DOHH2 (cell line): Measurements from ENCODE around the gene LCT.

Experiments
- H3F3A ChIP-seq: fragments of 200-600 bp; sonication (generic), shearing (Covaris generic); 2 replicates; pipeline ENCODE4 v1.6.0; 2016; ENCODE audit warnings: antibody characterized with exemption, mild to moderate bottlenecking; ENCODE audit not compliant: control insufficient read depth, insufficient read depth
- H3K27ac ChIP-seq: fragments of 200-600 bp; sonication (generic); 2 replicates; pipeline ENCODE4 v1.5.1; 2014; ENCODE audit warnings: low read depth, mild to moderate bottlenecking, low read length, moderate library complexity
- H3K27me3 ChIP-seq: fragments of 200-600 bp; sonication (generic); 2 replicates; pipeline ENCODE4 v1.6.1; 2014; ENCODE audit warnings: mild to moderate bottlenecking, low read length, mixed read lengths; ENCODE audit not compliant: control insufficient read depth
- H3K36me3 ChIP-seq: fragments of 200-600 bp; sonication (generic); 2 replicates; pipeline ENCODE4 v1.6.1; 2014; ENCODE audit warnings: mild to moderate bottlenecking, low read length, moderate library complexity, mixed read lengths; ENCODE audit not compliant: control insufficient read depth
- H3K4me1 ChIP-seq: fragments of 200-600 bp; sonication (generic); 2 replicates; pipeline ENCODE4 v1.6.1; 2014; ENCODE audit warnings: mild to moderate bottlenecking, low read length, mixed read lengths; ENCODE audit not compliant: control insufficient read depth
- H3K4me2 ChIP-seq: fragments of 200-600 bp; sonication (generic); 2 replicates; pipeline ENCODE4 v1.6.0; 2014; ENCODE audit warnings: mild to moderate bottlenecking, low read length, moderate library complexity
- H3K4me3 ChIP-seq: fragments of 200-600 bp; sonication (generic); 2 replicates; pipeline ENCODE4 v1.5.1; 2014; ENCODE audit warnings: mild to moderate bottlenecking, low read length, mixed read lengths
- H3K79me2 ChIP-seq: fragments of 200-600 bp; sonication (generic); 2 replicates; pipeline ENCODE4 v1.6.1; 2014; ENCODE audit warnings: mild to moderate bottlenecking, low read length, mixed read lengths; ENCODE audit not compliant: control insufficient read depth
- H3K9me2 ChIP-seq: fragments of 200-600 bp; sonication (generic); replicated peaks from 2 replicates; pipeline ENCODE4 v1.6.1; 2014; ENCODE audit warnings: mild to moderate bottlenecking, low read length, mixed read lengths; ENCODE audit not compliant: control insufficient read depth
- H3K9me3 ChIP-seq: fragments of 200-600 bp; sonication (generic); 2 replicates; pipeline ENCODE4 v1.6.1; 2014; ENCODE audit warnings: antibody characterized with exemption, low read length, mixed read lengths; ENCODE audit not compliant: control insufficient read depth, insufficient read depth
- H4K20me1 ChIP-seq: fragments of 200-600 bp; sonication (generic); 2 replicates; pipeline ENCODE4 v1.6.0; 2014; ENCODE audit warnings: low read depth, mild to moderate bottlenecking, antibody characterized with exemption, low read length, moderate library complexity; ENCODE audit not compliant: control insufficient read depth, insufficient read depth
- EZH2phosphoT487 ChIP-seq: fragments of 200-600 bp; sonication (generic); IDR thresholded peaks from 2 replicates; pipeline ENCODE4 v1.6.1; 2017; ENCODE audit warnings: borderline replicate concordance, mild to moderate bottlenecking, antibody characterized with exemption, low read length, moderate library complexity, mixed read lengths
- TF ChIP-seq, protein P1 (sequence below): fragments of 200-600 bp; sonication (generic); IDR thresholded peaks from one replicate; pipeline ENCODE4 v1.5.1; 2014; ENCODE audit warnings: antibody characterized with exemption, mild to moderate bottlenecking, low read depth, low read length; ENCODE audit not compliant: poor library complexity, severe bottlenecking

LCT gene

GRCh38 chr2:135876066-135876711 is 39.2 kb upstream of the LCT start, which contains the start of gene MCM6:
Gene MCM6, minus strand, starts transcription at chr2:135876443. Its CDS starts 78 bp downstream, at chr2:135876365.
- Histone ChIP-seq H4K20me1 (peaks cover 24% of the 10 kb centered on the region), H3K4me2 (peak within 1 kb of the TSS; percentile 92), H3K27me3 (no peaks in the 10 kb centered on the region), H3K27ac (peak within 1 kb of the TSS; percentile 66), H3F3A (no peaks in the 10 kb centered on the region), H3K9me2 (no peaks in the 10 kb centered on the region), H3K9me3 (no peaks in the 10 kb centered on the region), H3K36me3 (peaks cover 50% of the 10 kb centered on the region), H3K4me3 (peak within 1 kb of the TSS; percentile 93), H3K4me1 (peaks cover 35% of the 10 kb centered on the region), H3K79me2 (peaks cover 54% of the 10 kb centered on the region)
- no peak for TF ChIP-seq EZH2phosphoT487
- TF ChIP-seq, protein P1, sequence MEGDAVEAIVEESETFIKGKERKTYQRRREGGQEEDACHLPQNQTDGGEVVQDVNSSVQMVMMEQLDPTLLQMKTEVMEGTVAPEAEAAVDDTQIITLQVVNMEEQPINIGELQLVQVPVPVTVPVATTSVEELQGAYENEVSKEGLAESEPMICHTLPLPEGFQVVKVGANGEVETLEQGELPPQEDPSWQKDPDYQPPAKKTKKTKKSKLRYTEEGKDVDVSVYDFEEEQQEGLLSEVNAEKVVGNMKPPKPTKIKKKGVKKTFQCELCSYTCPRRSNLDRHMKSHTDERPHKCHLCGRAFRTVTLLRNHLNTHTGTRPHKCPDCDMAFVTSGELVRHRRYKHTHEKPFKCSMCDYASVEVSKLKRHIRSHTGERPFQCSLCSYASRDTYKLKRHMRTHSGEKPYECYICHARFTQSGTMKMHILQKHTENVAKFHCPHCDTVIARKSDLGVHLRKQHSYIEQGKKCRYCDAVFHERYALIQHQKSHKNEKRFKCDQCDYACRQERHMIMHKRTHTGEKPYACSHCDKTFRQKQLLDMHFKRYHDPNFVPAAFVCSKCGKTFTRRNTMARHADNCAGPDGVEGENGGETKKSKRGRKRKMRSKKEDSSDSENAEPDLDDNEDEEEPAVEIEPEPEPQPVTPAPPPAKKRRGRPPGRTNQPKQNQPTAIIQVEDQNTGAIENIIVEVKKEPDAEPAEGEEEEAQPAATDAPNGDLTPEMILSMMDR, result no peak

DNA sequence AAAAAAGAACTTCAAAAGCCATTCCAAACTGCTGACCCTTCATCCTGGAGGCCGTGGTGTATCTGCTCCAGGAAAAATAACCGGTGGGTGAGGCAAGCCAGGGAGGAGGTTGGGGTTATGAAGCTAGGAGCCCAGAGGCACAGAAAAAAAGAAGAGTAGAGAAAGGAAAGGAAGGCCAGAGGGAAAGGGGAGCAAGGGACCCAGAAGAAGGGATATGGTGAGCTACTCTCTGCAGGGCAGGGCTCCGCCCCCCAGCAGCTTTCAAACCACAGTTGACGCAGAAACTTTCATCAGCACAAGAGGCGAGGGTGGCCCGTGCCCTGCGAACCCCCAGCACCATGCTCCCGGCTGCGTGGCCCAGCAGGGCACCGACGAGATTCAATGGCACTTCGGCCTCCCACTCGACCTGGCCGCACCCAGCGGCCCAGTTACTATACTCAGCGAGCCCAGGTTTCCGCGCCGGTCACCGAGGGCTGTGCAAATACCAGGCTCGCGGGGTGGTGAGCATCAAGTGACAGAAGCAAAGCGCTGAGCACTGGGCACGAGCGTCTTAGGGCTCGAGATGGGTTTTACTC is 38.6 kb upstream of the LCT start:
- H3K36me3 ChIP-seq, result peaks cover 56% of the 10 kb centered on the region
- H3K4me2 ChIP-seq, result peak overlapping the region; percentile 92
- H4K20me1 ChIP-seq, result peaks cover 24% of the 10 kb centered on the region
- no peaks in the 10 kb centered on the region for H3K9me3 ChIP-seq
- peaks cover 60% of the 10 kb centered on the region for H3K79me2 ChIP-seq
- no peak for TF ChIP-seq EZH2phosphoT487
- TF ChIP-seq, protein P1, result no peak
- peak overlapping the region; percentile 93 for H3K4me3 ChIP-seq
- H3K27me3 ChIP-seq, result no peaks in the 10 kb centered on the region
- H3K4me1 ChIP-seq, result peaks cover 35% of the 10 kb centered on the region
- no peaks in the 10 kb centered on the region for H3K9me2 ChIP-seq
- H3K27ac ChIP-seq, result peak overlapping the region; percentile 66
- no peaks in the 10 kb centered on the region for H3F3A ChIP-seq

DNA sequence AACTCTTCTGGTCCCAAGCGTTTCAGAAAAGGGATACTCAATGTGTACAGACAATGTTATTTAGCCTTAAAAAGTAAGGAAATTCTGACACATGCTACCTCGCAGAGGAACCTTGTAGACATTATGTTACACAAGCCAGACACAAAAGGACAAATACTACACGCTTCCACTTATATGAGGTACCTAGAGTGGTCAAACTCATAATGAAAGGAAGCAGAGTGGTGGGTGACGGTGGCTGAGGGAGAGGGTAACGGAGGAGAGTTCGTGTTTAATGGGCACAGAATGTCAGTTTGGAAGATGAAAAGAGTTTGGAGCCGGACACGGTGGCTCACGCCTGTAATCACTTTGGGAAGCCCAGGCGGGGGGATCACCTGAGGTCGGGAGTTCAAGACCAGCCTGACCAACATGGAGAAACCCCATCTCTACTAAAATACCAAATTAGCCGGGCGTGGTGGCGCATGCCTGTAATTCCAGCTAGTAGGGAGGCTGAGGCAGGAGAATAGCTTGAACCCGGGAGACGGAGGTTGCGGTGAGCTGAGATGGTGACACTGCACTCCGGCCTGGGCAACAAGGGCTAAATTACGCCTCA is 37.9 kb upstream of the LCT start:
- Histone ChIP-seq H3K36me3 (peaks cover 63% of the 10 kb centered on the region), H3K9me2 (no peaks in the 10 kb centered on the region), H3K4me2 (peak overlapping the region; percentile 92), H3K27me3 (no peaks in the 10 kb centered on the region), H3K27ac (no peak overlapping the region), H3K4me3 (peak overlapping the region; percentile 93), H4K20me1 (peaks cover 24% of the 10 kb centered on the region), H3K4me1 (peaks cover 35% of the 10 kb centered on the region), H3K79me2 (peaks cover 67% of the 10 kb centered on the region), H3F3A (peaks cover 2% of the 10 kb centered on the region; the same call in 1 of the 2 replicates), H3K9me3 (no peaks in the 10 kb centered on the region)
- TF ChIP-seq, protein P1, result no peak
- no peak for TF ChIP-seq EZH2phosphoT487
